K562 (cell line): Measurements from ENCODE around the gene GRIA3. TPM values are rescaled to one million over a fixed set of nuclear protein-coding genes. Genes with fewer than 3 reads are reported as not detected.

ENCODE experiments used
- ATAC-seq: fragments of 200-7000 bp; cut with Tn5 transposase; 3 replicates; pipeline ENCODE4 v1.9.1; 2020; ENCODE audit warnings: moderate library complexity
- BruUV-seq: library from RNA; stranded (reverse); fragments of 400-500 nt; replicated peaks from 2 replicates; lab custom pipeline; 2021; lab: Mats Ljungman, UMichigan
- CTCF ChIA-PET: fragments of 300-600 bp; formaldehyde crosslinking; extraction: SDS; loops from one replicate; lab custom pipeline; 2021; ENCODE audit warnings: low intra/inter-chr PET ratio; lab: Yijun Ruan, JAX
- POLR2A ChIA-PET: fragments of 300-600, 350-650 bp; sonication (Branson Sonifier 250); formaldehyde crosslinking; extraction: SDS; loops from one replicate; lab custom pipeline; 2021; ENCODE audit warnings: antibody characterized with exemption, inconsistent platforms; lab: Yijun Ruan, JAX
- DNase-seq, 4 experiments: peaks; one replicate each; pipeline versions ENCODE4 v3.0.0 to v3.0.0-alpha.2; 2011 to 2018; ENCODE audit warnings: low spot score in 3 of 4, mixed read lengths in 3 of 4; ENCODE audit errors: extremely low read depth in 1 of 4
- FAIRE-seq: peaks from 2 replicates; lab custom pipeline; 2011; peaks lifted over from hg19 to GRCh38; lab: Jason Lieb, UNC
- H2AFZ ChIP-seq: 2 replicates; pipeline ENCODE4 v1.6.0; 2011; ENCODE audit warnings: low read depth, low read length, control low read depth, inconsistent platforms
- H3K27ac ChIP-seq: fragments of 200-600 bp; 3 replicates; pipeline ENCODE4 v1.8.0; 2011; ENCODE audit warnings: low read depth, mild to moderate bottlenecking, control low read depth, inconsistent platforms, low read length, moderate library complexity, mixed read lengths; ENCODE audit errors: extremely low read depth
- H3K27me3 ChIP-seq, 2 experiments: fragments of 300-600 bp in 1 of 2; 2 replicates in 1 of 2; 3 replicates in 1 of 2; pipeline versions ENCODE4 v1.6.0 to v1.8.0; 2011; ENCODE audit warnings: inconsistent platforms in 2 of 2, low read length in 2 of 2, mild to moderate bottlenecking in 1 of 2, mixed read lengths in 1 of 2, moderate library complexity in 1 of 2; ENCODE audit not compliant: control insufficient read depth in 2 of 2, insufficient read depth in 2 of 2
- H3K36me3 ChIP-seq: fragments of 300-600 bp; 3 replicates; pipeline ENCODE4 v1.8.0; 2011; ENCODE audit warnings: mild to moderate bottlenecking, low read length, inconsistent platforms; ENCODE audit not compliant: control insufficient read depth, insufficient read depth
- H3K4me1 ChIP-seq, 2 experiments: fragments of 200-600 bp in 1 of 2; replicated peaks in 1 of 2; 2 replicates in 1 of 2; 3 replicates in 1 of 2; pipeline versions ENCODE4 v1.5.1 to v1.8.0; 2011; ENCODE audit warnings: inconsistent platforms in 2 of 2, low read length in 2 of 2, mild to moderate bottlenecking in 1 of 2, mixed read lengths in 1 of 2, moderate library complexity in 1 of 2; ENCODE audit not compliant: control insufficient read depth in 2 of 2, insufficient read depth in 2 of 2
- H3K4me2 ChIP-seq: 2 replicates; pipeline ENCODE4 v1.6.1; 2011; ENCODE audit warnings: low read length, control low read depth, inconsistent platforms, mixed read lengths; ENCODE audit not compliant: insufficient read depth
- H3K4me3 ChIP-seq: fragments of 200-600 bp; sonication (generic), shearing (Covaris generic); 2 replicates; pipeline ENCODE4 v1.5.1; 2016; ENCODE audit warnings: control low read depth, inconsistent platforms
- H3K79me2 ChIP-seq: fragments of 200-600 bp; 3 replicates; pipeline ENCODE4 v1.8.0; 2011; ENCODE audit warnings: low read length, inconsistent platforms; ENCODE audit not compliant: control insufficient read depth, insufficient read depth
- H3K9ac ChIP-seq, 2 experiments: 2 replicates each; pipeline versions ENCODE4 v1.6.0 to v1.6.1; 2011; ENCODE audit warnings: low read depth in 2 of 2, low read length in 2 of 2, control low read depth in 1 of 2, inconsistent platforms in 1 of 2, mild to moderate bottlenecking in 1 of 2, mixed read lengths in 1 of 2; ENCODE audit not compliant: insufficient read depth in 1 of 2
- H3K9me1 ChIP-seq: one replicate; pipeline ENCODE4 v1.6.0; 2011; ENCODE audit warnings: inconsistent platforms, mild to moderate bottlenecking, low read length, moderate library complexity; ENCODE audit not compliant: control insufficient read depth, insufficient read depth
- H3K9me3 ChIP-seq: replicated peaks from 2 replicates; pipeline ENCODE4 v1.5.1; 2011; ENCODE audit warnings: low read depth, low read length, inconsistent platforms; ENCODE audit not compliant: control insufficient read depth, insufficient read depth
- H4K20me1 ChIP-seq: replicated peaks from 2 replicates; pipeline ENCODE4 v1.6.1; 2011; ENCODE audit warnings: low read length, inconsistent platforms, mixed read lengths; ENCODE audit not compliant: control insufficient read depth, insufficient read depth
- ARNT ChIP-seq, 2 experiments: fragments of 450-650 bp; IDR thresholded peaks; 2 replicates each; pipeline ENCODE4 v1.6.1; 2016; ENCODE audit warnings: mild to moderate bottlenecking in 1 of 2
- C11orf30 ChIP-seq: fragments of 450-650 bp; IDR thresholded peaks from 2 replicates; pipeline ENCODE4 v1.6.1; 2016; ENCODE audit warnings: low read depth, mild to moderate bottlenecking
- GATAD2A ChIP-seq: fragments of 450-650 bp; IDR thresholded peaks from 2 replicates; pipeline ENCODE4 v1.6.1; 2017
- HMG20A ChIP-seq: fragments of 450-650 bp; formaldehyde crosslinking; conservative IDR thresholded peaks from 2 replicates; pipeline ENCODE4 v1.4.0; 2020; ENCODE audit warnings: mild to moderate bottlenecking, mixed read lengths
- MTA2 ChIP-seq: fragments of 450-650 bp; IDR thresholded peaks from 2 replicates; pipeline ENCODE4 v1.6.1; 2016; ENCODE audit warnings: low read depth
- NCOA2 ChIP-seq, 2 experiments: fragments of 450-650 bp; IDR thresholded peaks; 2 replicates each; pipeline ENCODE4 v1.6.1; 2018; ENCODE audit warnings: mild to moderate bottlenecking in 2 of 2, moderate library complexity in 1 of 2; ENCODE audit not compliant: partially characterized antibody in 2 of 2
- WGBS: fragments of 100-300 bp; shearing (Covaris generic); methylation state at CpG from one replicate; pipeline ENCODE4 v1.1.6; 2016; ENCODE audit warnings: low coverage, mixed read lengths; ENCODE audit not compliant: insufficient coverage; ENCODE audit errors: missing lambda C conversion rate; 5-methylcytosine and 5-hydroxymethylcytosine counted together
- in situ Hi-C: fragments of 300-500 bp; cut with MboI; formaldehyde crosslinking; loops from 4 replicates; pipeline ENCODE4 v1.15.0; 2018; ENCODE audit warnings: inconsistent platforms, mixed read lengths
- intact Hi-C: fragments of 100-400 bp; cut with micrococcal nuclease; formaldehyde crosslinking; loops from 2 replicates; pipeline ENCODE4 v1.14.2; 2022
- polyA plus RNA-seq, 8 experiments: library from polyadenylated mRNA; depleted of rRNA in 4 of 8; stranded (reverse) in 5 of 8; unstranded in 3 of 8; fragments of >200 nt; fragmentation: Nextera tagmentation in 2 of 8; fragmentation: Illumina TruSeq in 1 of 8; extraction: Ambion mirVana in 2 of 8; extraction: Trizol in 1 of 8; gene quantifications; 2 replicates each; pipeline versions ENCODE4 v1.2.1 to v1.2.3, GENCODE V29; 2011 to 2014; ENCODE audit warnings: inconsistent platforms in 1 of 8, missing spikeins in 1 of 8
- total RNA-seq, 7 experiments: library from RNA; depleted of rRNA in 6 of 7; stranded (reverse); fragments of >200 nt in 6 of 7; fragmentation: Illumina TruSeq in 2 of 7; extraction: Trizol in 2 of 7; gene quantifications; 2 replicates each; pipeline versions ENCODE4 v1.2.1 to v1.2.3, GENCODE V29; 2011 to 2021; ENCODE audit warnings: low replicate concordance in 1 of 7
- TF ChIP-seq, protein P1 (sequence below), 2 experiments: fragments of 450-650 bp; IDR thresholded peaks; 2 replicates each; pipeline ENCODE4 v1.6.1; 2018; ENCODE audit warnings: mild to moderate bottlenecking in 2 of 2, low read depth in 1 of 2; ENCODE audit not compliant: partially characterized antibody in 2 of 2
- TF ChIP-seq, protein P2 (sequence below): fragments of 150-350 bp; conservative IDR thresholded peaks from 2 replicates; pipeline ENCODE4 v1.6.1; 2014; ENCODE audit warnings: low read length

GRIA3 gene
- total and polyA plus RNA-seq, 9 of the 15 experiments (the other 6 are each of a cell fraction or from before 2014, with no cell fraction given), result 0.10 TPM; not detected in 8

DNA sequence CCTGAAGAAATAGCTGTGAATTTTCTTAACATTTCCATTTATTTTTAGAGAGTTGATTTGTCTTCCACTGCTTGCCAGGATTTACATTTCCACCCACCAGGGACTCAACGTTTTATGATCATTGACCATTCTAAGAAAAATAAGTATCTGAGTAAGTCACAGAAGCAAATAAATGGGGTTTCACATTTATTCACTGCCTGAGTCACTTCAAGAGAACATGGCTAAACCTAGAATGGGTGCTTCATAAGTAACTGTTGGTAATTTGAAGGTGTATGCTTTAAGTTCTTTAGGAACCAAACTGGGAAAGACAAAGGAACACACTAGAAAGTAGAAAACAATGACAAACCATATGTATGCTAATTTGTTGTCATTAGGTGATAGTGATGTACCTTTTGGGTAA lies 43.2 kb upstream of the GRIA3 start:
- BruUV-seq, result no TSS peak
- no peak for TF ChIP-seq GATAD2A
- no peak for TF ChIP-seq HMG20A (CRISPR knock-in tag)
- TF ChIP-seq MTA2, result no peak
- TF ChIP-seq ARNT (IDR thresholded peaks at IDR 0.05), result no peak
- TF ChIP-seq, protein P1, sequence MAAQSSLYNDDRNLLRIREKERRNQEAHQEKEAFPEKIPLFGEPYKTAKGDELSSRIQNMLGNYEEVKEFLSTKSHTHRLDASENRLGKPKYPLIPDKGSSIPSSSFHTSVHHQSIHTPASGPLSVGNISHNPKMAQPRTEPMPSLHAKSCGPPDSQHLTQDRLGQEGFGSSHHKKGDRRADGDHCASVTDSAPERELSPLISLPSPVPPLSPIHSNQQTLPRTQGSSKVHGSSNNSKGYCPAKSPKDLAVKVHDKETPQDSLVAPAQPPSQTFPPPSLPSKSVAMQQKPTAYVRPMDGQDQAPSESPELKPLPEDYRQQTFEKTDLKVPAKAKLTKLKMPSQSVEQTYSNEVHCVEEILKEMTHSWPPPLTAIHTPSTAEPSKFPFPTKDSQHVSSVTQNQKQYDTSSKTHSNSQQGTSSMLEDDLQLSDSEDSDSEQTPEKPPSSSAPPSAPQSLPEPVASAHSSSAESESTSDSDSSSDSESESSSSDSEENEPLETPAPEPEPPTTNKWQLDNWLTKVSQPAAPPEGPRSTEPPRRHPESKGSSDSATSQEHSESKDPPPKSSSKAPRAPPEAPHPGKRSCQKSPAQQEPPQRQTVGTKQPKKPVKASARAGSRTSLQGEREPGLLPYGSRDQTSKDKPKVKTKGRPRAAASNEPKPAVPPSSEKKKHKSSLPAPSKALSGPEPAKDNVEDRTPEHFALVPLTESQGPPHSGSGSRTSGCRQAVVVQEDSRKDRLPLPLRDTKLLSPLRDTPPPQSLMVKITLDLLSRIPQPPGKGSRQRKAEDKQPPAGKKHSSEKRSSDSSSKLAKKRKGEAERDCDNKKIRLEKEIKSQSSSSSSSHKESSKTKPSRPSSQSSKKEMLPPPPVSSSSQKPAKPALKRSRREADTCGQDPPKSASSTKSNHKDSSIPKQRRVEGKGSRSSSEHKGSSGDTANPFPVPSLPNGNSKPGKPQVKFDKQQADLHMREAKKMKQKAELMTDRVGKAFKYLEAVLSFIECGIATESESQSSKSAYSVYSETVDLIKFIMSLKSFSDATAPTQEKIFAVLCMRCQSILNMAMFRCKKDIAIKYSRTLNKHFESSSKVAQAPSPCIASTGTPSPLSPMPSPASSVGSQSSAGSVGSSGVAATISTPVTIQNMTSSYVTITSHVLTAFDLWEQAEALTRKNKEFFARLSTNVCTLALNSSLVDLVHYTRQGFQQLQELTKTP (IDR thresholded peaks at IDR 0.05; ENCODE audit: low read depth in 1 of 2, partially characterized antibody in 2 of 2), result no peak
- TF ChIP-seq, protein P2, sequence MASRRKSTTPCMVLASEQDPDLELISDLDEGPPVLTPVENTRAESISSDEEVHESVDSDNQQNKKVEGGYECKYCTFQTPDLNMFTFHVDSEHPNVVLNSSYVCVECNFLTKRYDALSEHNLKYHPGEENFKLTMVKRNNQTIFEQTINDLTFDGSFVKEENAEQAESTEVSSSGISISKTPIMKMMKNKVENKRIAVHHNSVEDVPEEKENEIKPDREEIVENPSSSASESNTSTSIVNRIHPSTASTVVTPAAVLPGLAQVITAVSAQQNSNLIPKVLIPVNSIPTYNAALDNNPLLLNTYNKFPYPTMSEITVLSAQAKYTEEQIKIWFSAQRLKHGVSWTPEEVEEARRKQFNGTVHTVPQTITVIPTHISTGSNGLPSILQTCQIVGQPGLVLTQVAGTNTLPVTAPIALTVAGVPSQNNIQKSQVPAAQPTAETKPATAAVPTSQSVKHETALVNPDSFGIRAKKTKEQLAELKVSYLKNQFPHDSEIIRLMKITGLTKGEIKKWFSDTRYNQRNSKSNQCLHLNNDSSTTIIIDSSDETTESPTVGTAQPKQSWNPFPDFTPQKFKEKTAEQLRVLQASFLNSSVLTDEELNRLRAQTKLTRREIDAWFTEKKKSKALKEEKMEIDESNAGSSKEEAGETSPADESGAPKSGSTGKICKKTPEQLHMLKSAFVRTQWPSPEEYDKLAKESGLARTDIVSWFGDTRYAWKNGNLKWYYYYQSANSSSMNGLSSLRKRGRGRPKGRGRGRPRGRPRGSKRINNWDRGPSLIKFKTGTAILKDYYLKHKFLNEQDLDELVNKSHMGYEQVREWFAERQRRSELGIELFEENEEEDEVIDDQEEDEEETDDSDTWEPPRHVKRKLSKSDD, result no peak
- no peak for TF ChIP-seq NCOA2 (IDR thresholded peaks at IDR 0.05; ENCODE audit: partially characterized antibody in 2 of 2)
- TF ChIP-seq C11orf30, result no peak

More for the DNA sequence above, 43.2 kb upstream of the GRIA3 start:
- Histone ChIP-seq H4K20me1 (no peaks in the 10 kb centered on the region), H3K9ac (no peak overlapping the region), H3K9me1 (no peaks in the 10 kb centered on the region), H3K27me3 (no peaks in the 10 kb centered on the region), H3K4me2 (no peak overlapping the region), H3K79me2 (no peaks in the 10 kb centered on the region), H3K9me3 (no peaks in the 10 kb centered on the region), H3K4me1 (no peaks in the 10 kb centered on the region), H3K36me3 (no peaks in the 10 kb centered on the region), H3K4me3 (no peak overlapping the region), H2AFZ (no peak overlapping the region), H3K27ac (no peak overlapping the region)
- FAIRE-seq (no peak), DNase-seq (no peak), ATAC-seq (no peak)
- ChIA-PET POLR2A (interaction anchor here (1.1 kb wide), 1 partner anchor 11 kb away, joined by 3 read pairs; no protein-coding TSS in a partner anchor), CTCF (no interaction called here)
- 0% methylated on average over 1 of the region's 1 CpG for WGBS
- intact Hi-C loops (no loop called here), in situ Hi-C loops (no loop called here)
